RWPE1 (cell line): ENCODE results near the gene PIK3AP1.

ENCODE experiments used
- CTCF ChIA-PET: fragments of 350-600 bp; sonication (Branson Sonifier 250); formaldehyde crosslinking; extraction: SDS; loops from one replicate; lab custom pipeline; 2021; lab: Yijun Ruan, JAX
- POLR2A ChIA-PET: fragments of 400-600 bp; formaldehyde crosslinking; extraction: SDS; loops from one replicate; lab custom pipeline; 2020; ENCODE audit warnings: antibody characterized with exemption; ENCODE audit not compliant: low non-redundant PET; lab: Yijun Ruan, JAX
- DNase-seq: peaks from one replicate; pipeline ENCODE4 v3.0.0; 2012; ENCODE audit warnings: low spot score
- H3K27ac ChIP-seq: fragments of 450-650 bp; 2 replicates; pipeline ENCODE4 v1.5.1; 2017
- CTCF ChIP-seq: fragments of 450-650 bp; conservative IDR thresholded peaks from 2 replicates; pipeline ENCODE4 v1.5.1; 2017; ENCODE audit warnings: low read depth, mild to moderate bottlenecking

Gene PIK3AP1, protein sequence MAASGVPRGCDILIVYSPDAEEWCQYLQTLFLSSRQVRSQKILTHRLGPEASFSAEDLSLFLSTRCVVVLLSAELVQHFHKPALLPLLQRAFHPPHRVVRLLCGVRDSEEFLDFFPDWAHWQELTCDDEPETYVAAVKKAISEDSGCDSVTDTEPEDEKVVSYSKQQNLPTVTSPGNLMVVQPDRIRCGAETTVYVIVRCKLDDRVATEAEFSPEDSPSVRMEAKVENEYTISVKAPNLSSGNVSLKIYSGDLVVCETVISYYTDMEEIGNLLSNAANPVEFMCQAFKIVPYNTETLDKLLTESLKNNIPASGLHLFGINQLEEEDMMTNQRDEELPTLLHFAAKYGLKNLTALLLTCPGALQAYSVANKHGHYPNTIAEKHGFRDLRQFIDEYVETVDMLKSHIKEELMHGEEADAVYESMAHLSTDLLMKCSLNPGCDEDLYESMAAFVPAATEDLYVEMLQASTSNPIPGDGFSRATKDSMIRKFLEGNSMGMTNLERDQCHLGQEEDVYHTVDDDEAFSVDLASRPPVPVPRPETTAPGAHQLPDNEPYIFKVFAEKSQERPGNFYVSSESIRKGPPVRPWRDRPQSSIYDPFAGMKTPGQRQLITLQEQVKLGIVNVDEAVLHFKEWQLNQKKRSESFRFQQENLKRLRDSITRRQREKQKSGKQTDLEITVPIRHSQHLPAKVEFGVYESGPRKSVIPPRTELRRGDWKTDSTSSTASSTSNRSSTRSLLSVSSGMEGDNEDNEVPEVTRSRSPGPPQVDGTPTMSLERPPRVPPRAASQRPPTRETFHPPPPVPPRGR

DNA sequence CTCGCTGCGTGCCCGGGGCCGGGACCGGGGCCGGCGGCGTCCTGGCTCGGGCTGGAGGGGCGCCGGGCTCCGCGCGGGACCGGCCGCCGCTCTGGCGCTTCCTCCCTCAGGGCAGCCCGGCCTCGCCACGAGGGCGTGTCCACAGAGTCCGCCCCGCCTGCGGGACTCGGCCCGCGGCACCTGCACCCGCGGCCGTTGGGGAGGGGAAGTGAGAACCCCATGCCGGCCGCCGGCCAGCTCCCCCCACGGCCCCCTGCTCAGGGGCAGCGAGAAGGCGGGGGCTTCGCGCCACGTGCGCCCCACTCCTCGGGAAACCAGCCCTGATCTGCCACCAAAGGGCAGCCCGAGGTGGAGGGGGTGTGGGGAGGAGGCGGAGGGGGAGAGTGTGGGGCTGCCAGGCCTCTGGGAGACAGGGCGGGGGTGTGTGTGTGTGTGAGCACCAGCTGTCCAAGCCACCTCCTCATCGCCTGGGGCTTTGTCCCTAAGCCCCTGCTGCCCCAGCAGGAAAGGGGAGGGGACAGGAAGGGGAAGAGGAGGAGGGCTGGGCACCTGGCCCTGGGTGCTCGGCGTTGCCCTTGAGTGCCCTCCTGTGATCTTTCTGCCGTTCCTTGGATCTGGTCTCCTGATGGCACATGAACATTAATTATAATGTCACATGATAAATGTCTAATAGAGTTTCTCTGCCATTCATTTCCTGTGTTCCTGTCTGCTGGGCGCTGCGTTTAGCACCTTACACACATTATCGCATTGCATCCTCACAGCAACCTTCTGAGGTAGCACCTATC, at the start of gene PIK3AP1:
TSS of gene PIK3AP1 (minus strand) at position 93 of the 785 bp plus-strand sequence. CDS start 120 bp downstream, outside the sequence.
- POLR2A ChIA-PET, result no interaction called here
- DNase-seq, result peak; percentile 45
- CTCF ChIA-PET, result interaction anchor here (0.6 kb wide), 2 partner anchors 32 to 99 kb away, joined by 3 read pairs; no protein-coding TSS in a partner anchor
- H3K27ac ChIP-seq, result no peak within 1 kb of the TSS
- no peak for TF ChIP-seq CTCF

- POLR2A ChIA-PET, result no interaction called here
- CTCF ChIA-PET, result no interaction called here
- no peak overlapping the region for H3K27ac ChIP-seq
- TF ChIP-seq CTCF, result no peak
- no peak for DNase-seq
Observed at GRCh38 chr10:96768136-96768535, 47.8 kb upstream of the PIK3AP1 start.

DNA sequence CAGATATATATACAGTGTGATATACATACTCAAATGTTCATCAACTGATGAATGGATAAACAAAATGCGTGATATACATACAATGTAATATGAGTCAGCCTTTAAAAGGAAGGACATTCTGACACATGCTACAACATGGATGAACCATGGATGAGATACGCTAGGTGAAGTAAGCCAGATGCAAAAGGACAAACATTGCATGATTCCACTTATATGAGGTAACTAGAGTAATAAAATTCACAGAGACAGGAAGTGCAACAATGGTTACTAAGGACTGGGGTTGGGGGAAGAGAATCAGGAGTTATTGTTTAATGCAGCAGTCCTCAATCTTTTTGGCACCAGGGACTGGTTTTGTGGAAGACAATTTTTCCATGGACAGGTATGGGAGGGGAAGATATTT, 47.3 kb upstream of the PIK3AP1 start:
- H3K27ac ChIP-seq, result no peak overlapping the region
- DNase-seq, result no peak
- ChIA-PET CTCF (interaction anchor here (0.7 kb wide), 1 partner anchor 36 kb away, joined by 3 read pairs; no protein-coding TSS in a partner anchor), POLR2A (no interaction called here)
- TF ChIP-seq CTCF, result no peak

DNA sequence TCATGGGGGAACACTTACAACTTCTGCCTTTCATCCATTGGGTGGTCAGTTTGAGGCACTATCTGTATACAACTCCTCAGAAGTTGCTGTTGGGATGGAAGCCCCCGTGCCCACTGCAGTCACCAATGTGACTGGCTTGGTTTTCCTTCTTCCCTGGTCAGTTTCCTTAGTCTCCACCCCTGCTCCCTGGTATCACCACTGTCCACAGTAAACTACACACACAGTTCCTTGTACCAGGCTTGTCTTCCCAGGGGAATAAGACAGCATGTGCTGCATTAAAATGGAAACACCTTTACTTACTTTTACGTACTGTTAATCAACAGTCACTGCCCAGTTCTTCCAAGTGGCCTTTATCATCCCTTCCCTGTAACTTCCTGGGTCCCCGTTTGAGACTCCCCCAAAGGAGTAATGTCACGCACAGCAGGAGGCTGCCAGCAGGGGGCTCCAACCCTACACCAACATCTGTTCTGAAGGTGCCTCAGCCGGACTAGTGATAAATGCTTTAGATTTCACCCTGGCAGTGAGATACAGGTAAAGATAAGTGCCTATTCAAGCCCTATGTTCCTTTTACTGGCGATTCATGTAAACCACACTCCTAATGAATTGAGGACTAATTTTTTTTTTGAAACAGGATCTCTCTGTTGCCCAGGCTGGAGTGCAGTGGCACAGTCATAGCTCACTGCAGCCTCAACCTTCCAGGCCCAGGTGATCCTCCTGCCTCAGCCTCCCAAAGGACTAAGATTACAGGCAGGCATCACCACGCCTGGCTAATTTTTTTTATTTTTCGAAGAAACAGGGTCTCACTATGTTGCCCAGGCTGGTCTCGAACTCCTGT, 45.3 kb upstream of the PIK3AP1 start:
- H3K27ac ChIP-seq, result no peak overlapping the region
- POLR2A ChIA-PET, result no interaction called here
- peak; percentile 76 for TF ChIP-seq CTCF
- CTCF ChIA-PET, result no interaction called here
- DNase-seq, result peak; percentile 68

- no peak for DNase-seq
- ChIA-PET CTCF (interaction anchor here (0.6 to 1.3 kb wide), 3 partner anchors 9 to 509 kb away, joined by 3 read pairs; no protein-coding TSS in a partner anchor), POLR2A (no interaction called here)
- no peak overlapping the region for H3K27ac ChIP-seq
- no peak for TF ChIP-seq CTCF
Observed at GRCh38 chr10:96764425-96765060, 44.2 kb upstream of the PIK3AP1 start.
